Calu3 (cell line): ENCODE results near the gene RPL37A. TPM values are rescaled to one million over a fixed set of nuclear protein-coding genes. Genes with fewer than 3 reads are reported as not detected.

ENCODE experiments used
- BruUV-seq: library from RNA; stranded (reverse); fragments of 400-500 nt; replicated peaks from 2 replicates; lab custom pipeline; 2021; lab: Mats Ljungman, UMichigan
- CTCF ChIA-PET: fragments of 300-600 bp; sonication (Branson Sonifier 250); formaldehyde crosslinking; loops from one replicate; lab custom pipeline; 2022; ENCODE audit warnings: antibody characterized with exemption; lab: Charles Lee
- DNase-seq: peaks from one replicate; pipeline ENCODE4 v3.0.0; 2022
- H3K27ac Mint-ChIP-seq: one replicate; pipeline ENCODE4 v1.8.0; 2022; ENCODE audit warnings: mixed read lengths; ENCODE audit not compliant: unreplicated experiment
- H3K27me3 Mint-ChIP-seq: one replicate; pipeline ENCODE4 v1.8.0; 2022; ENCODE audit warnings: mixed read lengths; ENCODE audit not compliant: unreplicated experiment
- H3K36me3 Mint-ChIP-seq: one replicate; pipeline ENCODE4 v1.8.0; 2022; ENCODE audit warnings: mild to moderate bottlenecking, moderate library complexity, mixed read lengths; ENCODE audit not compliant: insufficient read depth, unreplicated experiment
- H3K4me1 Mint-ChIP-seq: one replicate; pipeline ENCODE4 v1.8.0; 2022; ENCODE audit warnings: mild to moderate bottlenecking, low read depth, mixed read lengths; ENCODE audit not compliant: unreplicated experiment
- H3K4me3 Mint-ChIP-seq: one replicate; pipeline ENCODE4 v1.8.0; 2022; ENCODE audit warnings: mild to moderate bottlenecking, low read depth, moderate library complexity, mixed read lengths; ENCODE audit not compliant: unreplicated experiment
- H3K9me3 Mint-ChIP-seq: one replicate; pipeline ENCODE4 v1.8.0; 2022; ENCODE audit warnings: low read depth, mixed read lengths; ENCODE audit not compliant: unreplicated experiment
- intact Hi-C: fragments of 100-400 bp; cut with micrococcal nuclease; formaldehyde crosslinking; loops from one replicate; pipeline ENCODE4 v1.10.0; 2022; ENCODE audit not compliant: unreplicated experiment
- total RNA-seq: library from RNA; stranded (reverse); gene quantifications from 2 replicates; pipeline ENCODE4 v1.2.3, GENCODE V29; 2022
- TF ChIP-seq, protein P1 (sequence below): fragments of 200-600 bp; IDR thresholded peaks from one replicate; pipeline ENCODE4 v1.8.0; 2022; ENCODE audit warnings: antibody characterized with exemption; ENCODE audit not compliant: unreplicated experiment

RPL37A gene
- total RNA-seq, 1 experiment from 2014 or later = 1,889 TPM

GRCh38 chr2:216463148-216463547 lies 35.5 kb upstream of the RPL37A start:
- no peaks in the 10 kb centered on the region for H3K36me3 Mint-ChIP-seq
- H3K4me1 Mint-ChIP-seq = no peaks in the 10 kb centered on the region
- TF ChIP-seq, protein P1, sequence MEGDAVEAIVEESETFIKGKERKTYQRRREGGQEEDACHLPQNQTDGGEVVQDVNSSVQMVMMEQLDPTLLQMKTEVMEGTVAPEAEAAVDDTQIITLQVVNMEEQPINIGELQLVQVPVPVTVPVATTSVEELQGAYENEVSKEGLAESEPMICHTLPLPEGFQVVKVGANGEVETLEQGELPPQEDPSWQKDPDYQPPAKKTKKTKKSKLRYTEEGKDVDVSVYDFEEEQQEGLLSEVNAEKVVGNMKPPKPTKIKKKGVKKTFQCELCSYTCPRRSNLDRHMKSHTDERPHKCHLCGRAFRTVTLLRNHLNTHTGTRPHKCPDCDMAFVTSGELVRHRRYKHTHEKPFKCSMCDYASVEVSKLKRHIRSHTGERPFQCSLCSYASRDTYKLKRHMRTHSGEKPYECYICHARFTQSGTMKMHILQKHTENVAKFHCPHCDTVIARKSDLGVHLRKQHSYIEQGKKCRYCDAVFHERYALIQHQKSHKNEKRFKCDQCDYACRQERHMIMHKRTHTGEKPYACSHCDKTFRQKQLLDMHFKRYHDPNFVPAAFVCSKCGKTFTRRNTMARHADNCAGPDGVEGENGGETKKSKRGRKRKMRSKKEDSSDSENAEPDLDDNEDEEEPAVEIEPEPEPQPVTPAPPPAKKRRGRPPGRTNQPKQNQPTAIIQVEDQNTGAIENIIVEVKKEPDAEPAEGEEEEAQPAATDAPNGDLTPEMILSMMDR = no peak
- DNase-seq = no peak
- H3K4me3 Mint-ChIP-seq = no peak overlapping the region
- no peaks in the 10 kb centered on the region for H3K27me3 Mint-ChIP-seq
- H3K27ac Mint-ChIP-seq = no peak overlapping the region
- H3K9me3 Mint-ChIP-seq = no peaks in the 10 kb centered on the region
- CTCF ChIA-PET = no interaction called here
- no TSS peak for BruUV-seq
- intact Hi-C loops = no loop called here

DNA sequence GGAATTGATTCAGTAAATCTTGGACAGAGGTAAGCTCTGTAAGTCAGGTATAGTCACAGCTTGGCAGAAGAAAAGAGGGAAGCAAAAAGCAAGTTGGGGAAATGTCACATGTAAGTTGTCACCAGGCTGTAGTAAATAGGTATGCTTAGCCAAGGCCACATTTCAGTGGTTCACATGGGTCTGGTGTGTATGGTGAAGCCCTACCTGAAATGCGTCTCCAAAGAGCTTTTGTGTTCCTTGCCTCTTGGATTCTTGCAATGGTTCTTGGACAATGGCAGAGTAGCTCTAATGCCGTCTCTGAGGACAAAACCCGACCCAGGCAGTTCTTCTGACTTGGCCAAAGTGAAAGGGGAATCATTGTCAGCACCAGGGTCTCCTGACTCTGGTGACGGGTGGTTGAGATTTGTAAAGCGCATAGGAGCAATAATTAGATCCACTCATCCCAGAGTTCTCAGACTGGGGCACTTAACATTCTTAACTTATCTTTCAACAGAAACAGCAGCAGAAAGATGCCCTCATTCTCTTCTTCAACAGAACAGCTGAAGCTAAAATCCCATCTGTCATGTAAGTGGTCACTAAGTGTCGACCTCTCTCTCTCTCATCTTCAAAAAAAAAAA lies 34.4 kb upstream of the RPL37A start:
- H3K36me3 Mint-ChIP-seq = no peaks in the 10 kb centered on the region
- no peak overlapping the region for H3K27ac Mint-ChIP-seq
- intact Hi-C loops = no loop called here
- BruUV-seq = no TSS peak
- H3K4me3 Mint-ChIP-seq = no peak overlapping the region
- no peaks in the 10 kb centered on the region for H3K4me1 Mint-ChIP-seq
- no peaks in the 10 kb centered on the region for H3K27me3 Mint-ChIP-seq
- H3K9me3 Mint-ChIP-seq = no peaks in the 10 kb centered on the region
- CTCF ChIA-PET = no interaction called here
- DNase-seq = no peak
- TF ChIP-seq, protein P1 = no peak

DNA sequence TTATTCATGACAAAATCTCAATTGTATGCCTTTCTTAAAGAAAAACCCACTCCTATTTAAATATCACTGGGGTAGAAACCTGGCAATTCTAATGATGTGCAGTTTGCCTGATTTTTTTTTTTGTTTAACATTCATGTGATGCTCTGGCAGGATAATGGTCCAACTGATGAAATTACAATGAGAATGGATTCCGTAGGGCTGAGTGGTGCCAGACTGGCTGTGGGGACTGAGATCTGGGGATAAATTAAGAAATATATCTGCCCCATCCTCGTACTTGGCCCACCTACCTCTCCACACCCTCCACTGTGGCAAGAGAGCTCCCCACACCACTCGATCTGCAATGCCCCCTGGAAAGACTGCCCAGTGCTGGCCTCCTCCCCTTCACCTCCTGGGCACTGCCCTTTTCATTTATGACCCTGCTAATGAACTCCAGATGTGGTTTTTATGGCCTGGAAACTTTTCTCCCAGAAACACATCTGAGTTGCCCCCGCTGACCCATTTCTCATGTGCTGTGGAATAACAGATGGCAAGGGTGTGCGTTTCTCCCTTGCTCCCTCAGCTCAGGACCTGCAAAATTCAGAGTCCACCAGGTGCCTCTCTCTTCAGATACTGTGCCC lies 33.0 kb upstream of the RPL37A start:
- DNase-seq = no peak
- intact Hi-C loops = no loop called here
- H3K9me3 Mint-ChIP-seq = no peaks in the 10 kb centered on the region
- H3K27ac Mint-ChIP-seq = no peak overlapping the region
- TF ChIP-seq, protein P1 = no peak
- no TSS peak for BruUV-seq
- no peaks in the 10 kb centered on the region for H3K36me3 Mint-ChIP-seq
- CTCF ChIA-PET = no interaction called here
- no peaks in the 10 kb centered on the region for H3K27me3 Mint-ChIP-seq
- no peak overlapping the region for H3K4me3 Mint-ChIP-seq
- H3K4me1 Mint-ChIP-seq = no peaks in the 10 kb centered on the region

DNA sequence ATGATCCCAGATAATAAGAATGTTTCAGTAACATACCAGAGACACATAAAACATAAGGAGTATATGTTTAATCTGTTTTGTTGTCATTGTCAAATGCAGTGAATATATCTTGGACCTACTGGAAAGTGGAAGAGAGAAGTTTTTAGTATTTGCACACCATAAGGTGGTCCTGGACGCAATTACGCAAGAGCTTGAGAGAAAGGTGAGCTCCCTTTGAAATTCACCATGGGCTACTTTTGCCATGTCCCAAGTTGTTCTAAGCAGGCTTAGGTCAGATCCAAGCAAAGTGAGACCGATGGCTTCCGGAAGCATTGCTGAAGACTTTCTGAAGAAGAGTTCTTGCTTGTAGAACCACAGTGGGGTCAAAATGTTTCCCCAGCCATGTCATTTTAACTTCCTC lies 30.8 kb upstream of the RPL37A start:
- no TSS peak for BruUV-seq
- H3K27ac Mint-ChIP-seq = no peak overlapping the region
- no peak overlapping the region for H3K4me3 Mint-ChIP-seq
- DNase-seq = no peak
- intact Hi-C loops = no loop called here
- TF ChIP-seq, protein P1 = no peak
- no peaks in the 10 kb centered on the region for H3K27me3 Mint-ChIP-seq
- H3K4me1 Mint-ChIP-seq = no peaks in the 10 kb centered on the region
- CTCF ChIA-PET = no interaction called here
- H3K36me3 Mint-ChIP-seq = no peaks in the 10 kb centered on the region
- H3K9me3 Mint-ChIP-seq = no peaks in the 10 kb centered on the region
